ENCODE measurements around the gene FAXDC2.
A peak's percentile ranks its signal among the peaks of the same experiment; 100 is the strongest.
"Not testable (repeated sequence)": the region's sequence is repeated elsewhere in the genome, so short reads cannot be mapped to it uniquely, and the experiment has no call there.

FAXDC2 gene

DNA sequence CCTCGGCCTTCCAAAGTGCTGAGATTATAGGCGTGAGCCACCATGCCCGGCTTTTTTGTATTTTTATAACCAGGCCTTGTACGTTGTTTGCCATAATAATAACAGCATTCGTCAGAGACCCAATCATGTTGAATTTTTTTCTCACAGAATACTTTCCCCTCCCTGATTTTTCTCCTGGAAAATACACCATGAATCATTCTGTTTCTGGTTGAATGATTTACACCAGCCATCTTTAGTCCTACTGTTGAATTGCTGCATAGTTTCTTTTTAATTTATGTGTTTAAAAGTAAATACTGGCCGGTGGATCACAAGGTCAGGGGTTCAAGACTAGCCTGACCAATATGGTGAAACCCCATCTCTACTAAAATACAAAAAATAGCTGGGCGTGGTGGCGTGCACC, 11.5 kb upstream of the FAXDC2 start:
- DNase-seq (ENCODE audit: low read depth in 2 of 2), result no peak

GRCh38 chr5:154860765-154861164, 10.4 kb upstream of the FAXDC2 start:
- DNase-seq (ENCODE audit: low read depth in 2 of 2), result no peak

DNA sequence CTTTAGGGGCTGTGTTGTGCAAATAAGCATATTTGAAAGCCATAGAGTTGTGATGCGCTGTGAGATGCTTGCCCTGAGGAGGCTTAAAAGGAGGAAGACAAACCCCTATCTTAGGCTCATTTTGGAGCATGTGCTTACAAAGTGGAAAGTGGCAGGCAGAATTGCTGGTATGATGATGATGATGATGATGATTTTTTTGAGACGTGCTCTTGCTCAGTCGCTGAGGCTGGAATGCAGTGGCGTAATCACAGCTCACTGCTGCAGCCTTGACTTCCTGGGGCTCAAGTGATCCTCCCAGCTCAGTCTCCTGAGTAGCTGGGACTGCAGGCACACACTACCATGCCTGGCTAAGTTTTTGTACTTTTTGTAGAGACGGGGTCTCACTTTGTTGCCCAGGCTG, 9.7 kb upstream of the FAXDC2 start:
- DNase-seq (ENCODE audit: low read depth in 2 of 2), result no peak

GRCh38 chr5:154858972-154859871, 8.8 kb upstream of the FAXDC2 start:
- DNase-seq (ENCODE audit: low read depth in 2 of 2), result no peak

GRCh38 chr5:154858297-154858971, 8.0 kb upstream of the FAXDC2 start, which contains the start of gene CNOT8:
CNOT8 (plus strand) TSS chr5:154858627; CDS start chr5:154863279, 4,652 bp downstream.
- DNase-seq (ENCODE audit: low read depth in 2 of 2), result peak; percentile 96 to 98

DNA sequence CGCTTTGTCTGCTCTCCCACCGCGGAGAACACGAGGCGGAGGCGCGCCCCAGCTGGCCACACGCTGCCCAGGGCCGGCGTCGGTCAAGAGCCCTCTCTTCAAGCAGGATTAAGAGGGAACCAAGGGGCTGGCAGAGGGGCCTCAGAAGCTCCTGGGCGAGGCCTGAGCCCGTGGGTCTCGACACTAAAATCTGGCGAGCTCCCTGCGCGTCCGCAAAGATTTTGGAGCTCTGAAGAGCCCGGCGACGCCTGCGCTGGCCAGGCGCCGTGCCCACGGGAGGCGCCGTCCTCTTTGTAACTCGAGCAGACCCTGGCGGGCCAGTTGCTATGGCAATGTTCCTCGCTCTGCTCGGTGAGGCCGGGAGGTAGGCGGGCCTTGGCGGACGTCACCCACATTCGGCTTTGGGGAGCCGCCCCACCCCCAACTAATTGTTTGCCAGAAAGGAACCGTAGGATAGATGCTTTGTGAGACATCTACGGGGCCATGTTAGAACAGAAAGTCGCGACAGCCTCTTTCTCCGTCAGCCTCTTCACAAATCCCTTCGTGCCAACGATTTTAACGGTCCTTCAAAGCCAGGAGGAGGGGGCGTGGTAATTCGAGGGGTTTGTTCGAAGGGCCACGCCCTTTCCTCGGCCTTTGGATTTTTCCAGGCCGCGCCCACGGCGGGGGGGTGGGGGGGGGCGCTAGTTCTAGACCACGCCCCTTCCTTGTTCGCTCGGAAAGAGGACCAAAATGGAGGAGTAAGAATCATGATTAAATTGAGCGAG, 7.3 kb upstream of the FAXDC2 start:
- peak; percentile 70 to 74 for DNase-seq (ENCODE audit: low read depth in 2 of 2)

DNA sequence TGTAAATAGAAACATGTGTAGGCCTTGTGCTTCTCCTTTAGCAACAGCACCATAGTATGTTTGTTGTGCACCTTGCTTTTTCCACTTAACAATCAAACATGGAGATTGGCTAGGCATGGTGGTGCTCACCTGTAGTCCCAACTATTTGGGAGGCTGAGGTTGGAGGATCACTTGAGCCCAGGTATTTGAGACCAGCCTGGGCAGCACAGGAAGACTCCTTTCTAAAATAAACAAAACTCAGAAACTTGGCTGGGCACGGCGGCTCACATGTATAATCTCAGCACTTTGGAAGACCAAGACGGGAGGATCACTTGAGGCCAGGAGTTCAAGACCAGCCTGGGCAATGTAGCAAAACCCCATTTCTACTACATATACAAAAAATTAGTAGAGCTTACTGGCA, 948 bp upstream of the FAXDC2 start:
- no peak for DNase-seq (ENCODE audit: low read depth in 2 of 2)

- DNase-seq (ENCODE audit: low read depth in 2 of 2), result no peak
Measured at GRCh38 chr5:154849791-154850201, 607 bp downstream of the FAXDC2 start.

GRCh38 chr5:154849264-154849785, 1.1 kb downstream of the FAXDC2 start:
- DNase-seq (ENCODE audit: low read depth in 2 of 2), result no peak

DNA sequence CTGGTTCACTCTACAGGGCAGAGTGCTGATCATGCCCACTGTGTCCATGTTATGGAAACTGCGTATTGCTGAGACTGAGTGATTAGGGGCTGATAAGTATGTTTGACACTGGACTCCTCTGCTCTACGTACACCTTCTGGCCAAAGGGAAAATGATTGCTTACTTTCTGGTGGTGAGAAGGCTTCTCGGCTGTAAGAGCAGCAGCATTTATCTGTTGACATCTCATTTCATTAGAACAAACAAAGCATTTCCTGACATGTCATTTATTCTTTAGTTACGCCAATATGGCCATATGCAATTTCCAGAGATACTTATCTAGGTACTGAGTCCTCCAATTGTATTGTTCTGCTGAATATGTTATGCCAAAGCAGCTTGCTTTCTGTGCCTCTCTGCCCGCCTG, 5.6 kb downstream of the FAXDC2 start:
- DNase-seq (ENCODE audit: low read depth in 2 of 2), result no peak

- DNase-seq (ENCODE audit: low read depth in 2 of 2), result no peak
Measured at GRCh38 chr5:154842689-154843530, 7.5 kb downstream of the FAXDC2 start.

- no peak for DNase-seq (ENCODE audit: low read depth in 2 of 2)
Measured at GRCh38 chr5:154841273-154841661, 9.1 kb downstream of the FAXDC2 start.

DNA sequence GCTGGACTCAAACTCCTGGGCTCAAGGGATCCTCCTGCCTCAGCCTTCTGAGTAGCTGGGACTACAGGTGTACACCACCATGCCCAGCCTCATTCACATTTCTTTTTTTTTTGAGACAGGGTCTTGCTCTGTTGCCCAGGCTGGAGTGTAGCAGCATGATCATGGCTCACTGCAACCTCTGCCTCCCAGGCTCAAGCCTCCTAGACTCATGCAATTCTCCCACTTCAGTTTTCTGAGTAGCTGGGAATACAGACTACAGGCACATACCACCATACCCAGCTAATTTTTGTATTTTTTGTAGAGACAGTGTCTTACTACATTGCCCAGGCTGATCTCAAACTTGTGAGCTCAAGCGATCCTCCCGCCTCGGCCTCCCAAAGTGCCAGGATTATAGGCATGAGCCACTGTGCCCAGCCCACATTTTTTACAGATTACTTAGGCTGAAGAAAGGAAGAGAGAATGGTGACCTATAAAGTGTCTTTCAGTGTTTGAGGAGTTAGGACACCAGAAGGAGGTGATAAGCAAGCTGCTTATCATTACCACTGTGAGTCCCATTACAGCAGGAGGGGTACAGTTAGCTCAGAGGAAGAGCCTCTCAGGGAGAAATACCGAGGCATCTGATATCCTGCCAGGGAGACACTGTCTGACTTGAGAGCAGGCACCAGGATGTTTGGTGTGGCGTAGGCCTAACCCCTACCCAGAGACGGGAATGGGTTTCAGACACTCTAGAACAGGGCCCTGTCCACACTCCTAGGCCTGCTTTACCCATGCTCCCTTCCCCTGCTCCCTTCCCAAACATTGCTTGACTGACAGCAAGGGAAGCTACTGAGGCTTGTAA, 9.7 kb downstream of the FAXDC2 start:
- DNase-seq (ENCODE audit: low read depth in 2 of 2), result no peak

GRCh38 chr5:154837009-154837901, 13.1 kb downstream of the FAXDC2 start:
- no peak for DNase-seq (ENCODE audit: low read depth in 2 of 2)

DNA sequence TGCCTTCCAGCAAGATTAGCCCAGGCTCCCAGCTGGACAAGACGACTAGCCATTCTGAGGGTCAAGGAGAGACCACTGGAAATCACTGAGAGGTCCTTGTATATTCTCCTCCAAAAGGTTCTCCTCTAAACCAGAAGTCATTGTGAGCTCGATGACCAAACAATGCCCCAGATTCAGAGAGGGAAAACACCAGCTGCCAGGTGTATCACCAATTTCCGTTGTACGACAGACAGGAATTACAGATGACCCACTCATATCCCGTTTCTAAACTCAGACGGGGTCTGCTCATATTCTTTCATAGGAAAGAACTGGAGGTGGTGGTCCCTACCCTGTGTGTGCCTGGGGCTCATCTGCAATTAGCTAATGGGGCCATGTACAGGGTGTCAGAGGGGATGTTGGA, 14.2 kb downstream of the FAXDC2 start:
- no peak for DNase-seq (ENCODE audit: low read depth in 2 of 2)

DNA sequence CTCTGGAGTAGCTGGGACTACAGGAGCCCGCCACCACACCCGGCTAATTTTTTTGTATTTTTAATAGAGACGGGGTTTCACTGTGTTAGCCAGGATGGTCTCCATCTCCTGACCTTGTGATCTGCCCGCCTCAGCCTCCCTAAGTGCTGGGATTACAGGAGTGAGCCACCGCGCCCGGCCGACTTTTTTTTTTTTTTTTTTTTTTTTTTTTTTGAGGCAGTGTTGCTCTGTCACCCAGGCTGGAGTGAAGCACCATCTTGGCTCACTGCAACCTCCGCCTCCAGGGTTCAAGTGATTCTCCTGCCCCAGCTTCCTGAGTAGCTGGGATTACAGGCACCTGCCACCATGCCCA, 14.7 kb downstream of the FAXDC2 start:
- not testable (repeated sequence) for DNase-seq (ENCODE audit: low read depth in 2 of 2)

GRCh38 chr5:154834053-154834452, 16.4 kb downstream of the FAXDC2 start:
- no peak for DNase-seq (ENCODE audit: low read depth in 2 of 2)

DNA sequence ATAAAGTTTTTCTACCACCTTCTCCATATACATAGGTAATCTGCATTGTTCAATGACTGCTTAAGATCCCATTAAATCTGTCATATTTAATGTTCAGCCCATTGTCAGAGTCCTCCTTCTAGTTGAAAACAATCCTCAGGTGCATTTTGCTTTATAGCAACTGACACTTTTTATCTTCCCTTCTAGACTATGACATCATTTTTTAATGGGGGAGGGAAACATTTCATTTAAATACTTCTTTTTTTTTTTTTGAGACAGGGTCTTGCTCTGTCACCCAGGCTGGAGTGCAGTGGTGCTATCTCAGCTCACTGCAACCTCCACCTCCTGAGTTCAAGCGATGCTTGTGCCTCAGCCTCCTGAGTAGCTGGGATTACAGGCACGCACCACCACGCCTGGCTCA, 17.6 kb downstream of the FAXDC2 start:
- DNase-seq (ENCODE audit: low read depth in 2 of 2), result not testable (repeated sequence)

DNA sequence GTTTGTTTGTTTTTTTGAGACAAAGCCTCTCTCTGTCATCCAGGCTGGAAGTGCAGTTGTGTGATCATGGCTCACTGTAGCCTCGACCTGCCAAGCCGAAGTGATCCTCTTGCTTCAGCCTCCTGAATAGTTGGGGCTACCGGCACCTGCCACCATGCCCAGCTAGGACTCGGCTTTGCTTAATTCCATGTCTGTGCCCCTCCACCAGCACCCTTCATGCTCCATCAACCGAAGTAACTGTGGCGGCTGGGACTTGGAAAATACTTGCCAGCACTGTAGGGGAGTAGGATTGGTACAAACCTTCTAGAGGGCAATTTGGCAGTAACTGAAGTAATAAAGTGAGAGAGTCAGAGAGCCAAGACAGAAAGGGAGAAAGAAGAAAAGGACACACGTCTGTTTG, 19.0 kb downstream of the FAXDC2 start:
- no peak for DNase-seq (ENCODE audit: low read depth in 2 of 2)

Data from activated CD4-positive, alpha-beta T cell treated with anti-CD3 and anti-CD28 coated beads for 24 hours (primary cell).